CD14-positive monocyte (primary cell): Measurements from ENCODE around the gene FOXN1. TPM values are rescaled to one million over a fixed set of nuclear protein-coding genes. Genes with fewer than 3 reads are reported as not detected.

Source experiments
- DNase-seq, 3 donors: peaks; one replicate each; pipeline ENCODE4 v3.0.0-alpha.2; 2011 to 2022
- H2AFZ ChIP-seq: 2 replicates; pipeline ENCODE4 v1.6.0; 2012; ENCODE audit warnings: mild to moderate bottlenecking, low read depth, low read length, inconsistent platforms; ENCODE audit not compliant: insufficient read depth, poor library complexity, severe bottlenecking
- H3K27ac ChIP-seq, 2 donors: 1 replicate in 1 of 2; 2 replicates in 1 of 2; pipeline ENCODE4 v1.5.1; 2012 to 2013; ENCODE audit warnings: low read length in 2 of 2, control low read depth in 1 of 2, inconsistent platforms in 1 of 2, low read depth in 1 of 2, mild to moderate bottlenecking in 1 of 2
- H3K27me3 ChIP-seq, 2 donors: one replicate each; pipeline versions ENCODE4 v1.6.0 to v1.6.1; 2011 to 2013; ENCODE audit warnings: low read length in 2 of 2; ENCODE audit not compliant: control insufficient read depth in 2 of 2, insufficient read depth in 2 of 2
- H3K36me3 ChIP-seq, 2 donors: replicated peaks in 1 of 2; 1 replicate in 1 of 2; 2 replicates in 1 of 2; pipeline versions ENCODE4 v1.5.1 to v1.6.1; 2012 to 2013; ENCODE audit warnings: low read length in 2 of 2, control low read depth in 1 of 2, inconsistent platforms in 1 of 2, mild to moderate bottlenecking in 1 of 2; ENCODE audit not compliant: insufficient read depth in 2 of 2, control insufficient read depth in 1 of 2
- H3K4me1 ChIP-seq, 2 donors: 1 replicate in 1 of 2; 2 replicates in 1 of 2; pipeline versions ENCODE4 v1.5.1 to v1.6.1; 2012 to 2013; ENCODE audit warnings: low read length in 2 of 2, control low read depth in 1 of 2, inconsistent platforms in 1 of 2, mild to moderate bottlenecking in 1 of 2, moderate library complexity in 1 of 2; ENCODE audit not compliant: insufficient read depth in 2 of 2, control insufficient read depth in 1 of 2
- H3K4me2 ChIP-seq: replicated peaks from 2 replicates; pipeline ENCODE3; 2012; ENCODE audit warnings: low read length, moderate library complexity, mild to moderate bottlenecking; ENCODE audit not compliant: poor library complexity, severe bottlenecking; ENCODE audit errors: extremely low read depth
- H3K4me3 ChIP-seq, 3 experiments: fragments of 200-600 bp in 1 of 3; sonication (generic) in 1 of 3; replicated peaks in 1 of 3; 1 replicate in 2 of 3; 2 replicates in 1 of 3; pipeline ENCODE4 v1.5.1; 2011 to 2013; ENCODE audit warnings: low read length in 3 of 3, mild to moderate bottlenecking in 3 of 3, control low read depth in 2 of 3, low read depth in 2 of 3, inconsistent platforms in 1 of 3, moderate library complexity in 1 of 3
- H3K79me2 ChIP-seq: 2 replicates; pipeline ENCODE4 v1.6.0; 2012; ENCODE audit warnings: mild to moderate bottlenecking, control low read depth, inconsistent platforms, low read length, moderate library complexity; ENCODE audit not compliant: insufficient read depth
- H3K9ac ChIP-seq: 2 replicates; pipeline ENCODE4 v1.6.0; 2017; ENCODE audit warnings: low read length, mild to moderate bottlenecking; ENCODE audit not compliant: insufficient read depth, poor library complexity, severe bottlenecking
- H3K9me3 ChIP-seq, 2 donors: replicated peaks in 1 of 2; 1 replicate in 1 of 2; 2 replicates in 1 of 2; pipeline versions ENCODE4 v1.5.1 to v1.6.1; 2012 to 2013; ENCODE audit warnings: low read length in 2 of 2, control low read depth in 1 of 2; ENCODE audit not compliant: control insufficient read depth in 1 of 2, insufficient read depth in 1 of 2
- H4K20me1 ChIP-seq: 2 replicates; pipeline ENCODE4 v1.6.0; 2012; ENCODE audit warnings: mild to moderate bottlenecking, low read length, control low read depth, moderate library complexity; ENCODE audit not compliant: insufficient read depth
- H3K27ac Mint-ChIP-seq, 7 donors: one replicate each; pipeline ENCODE4 v1.8.0; 2020; ENCODE audit warnings: mild to moderate bottlenecking in 7 of 7, mixed read lengths in 7 of 7, moderate library complexity in 6 of 7, inconsistent platforms in 2 of 7
- H3K27me3 Mint-ChIP-seq, 3 donors: one replicate each; pipeline ENCODE4 v1.8.0; 2021 to 2022; ENCODE audit warnings: low read depth in 3 of 3, mild to moderate bottlenecking in 3 of 3, mixed read lengths in 3 of 3, moderate library complexity in 3 of 3, inconsistent platforms in 1 of 3
- H3K36me3 Mint-ChIP-seq, 2 donors: one replicate each; pipeline ENCODE4 v1.8.0; 2020; ENCODE audit warnings: mixed read lengths in 2 of 2, inconsistent platforms in 1 of 2, mild to moderate bottlenecking in 1 of 2
- H3K4me1 Mint-ChIP-seq: one replicate; pipeline ENCODE4 v1.8.0; 2020; ENCODE audit warnings: mild to moderate bottlenecking, mixed read lengths
- H3K4me3 Mint-ChIP-seq, 2 donors: one replicate each; pipeline ENCODE4 v1.8.0; 2020; ENCODE audit warnings: mild to moderate bottlenecking in 2 of 2, mixed read lengths in 2 of 2, moderate library complexity in 1 of 2
- H3K9me3 Mint-ChIP-seq, 7 donors: one replicate each; pipeline ENCODE4 v1.8.0; 2020 to 2022; ENCODE audit warnings: mixed read lengths in 7 of 7, mild to moderate bottlenecking in 6 of 7, moderate library complexity in 6 of 7, inconsistent platforms in 2 of 7
- CTCF ChIP-seq: fragments of 200-600 bp; IDR thresholded peaks from one replicate; pipeline ENCODE4 v1.8.0; 2022; ENCODE audit warnings: antibody characterized with exemption, mild to moderate bottlenecking
- WGBS: methylation state at CpG from one replicate; pipeline ENCODE4 v1.1.5; 2013; ENCODE audit warnings: missing lambda C conversion rate; ENCODE audit not compliant: insufficient coverage; 5-methylcytosine and 5-hydroxymethylcytosine counted together
- intact Hi-C, 2 donors: fragments of 100-400 bp; cut with micrococcal nuclease; formaldehyde crosslinking; loops; one replicate each; pipeline versions ENCODE4 v1.15.0 to v1.15.1; 2023
- polyA plus RNA-seq, 3 donors: library from polyadenylated mRNA; depleted of rRNA in 1 of 3; unstranded in 2 of 3; stranded (reverse) in 1 of 3; fragments of 300-500 nt in 2 of 3; fragments of >200 nt in 1 of 3; fragmentation: Illumina TruSeq in 2 of 3; gene quantifications; 1 replicate in 2 of 3; 2 replicates in 1 of 3; pipeline ENCODE4 v1.2.3, GENCODE V29; 2012 to 2021

Gene FOXN1
- polyA plus RNA-seq, 3 donors = not detected

DNA sequence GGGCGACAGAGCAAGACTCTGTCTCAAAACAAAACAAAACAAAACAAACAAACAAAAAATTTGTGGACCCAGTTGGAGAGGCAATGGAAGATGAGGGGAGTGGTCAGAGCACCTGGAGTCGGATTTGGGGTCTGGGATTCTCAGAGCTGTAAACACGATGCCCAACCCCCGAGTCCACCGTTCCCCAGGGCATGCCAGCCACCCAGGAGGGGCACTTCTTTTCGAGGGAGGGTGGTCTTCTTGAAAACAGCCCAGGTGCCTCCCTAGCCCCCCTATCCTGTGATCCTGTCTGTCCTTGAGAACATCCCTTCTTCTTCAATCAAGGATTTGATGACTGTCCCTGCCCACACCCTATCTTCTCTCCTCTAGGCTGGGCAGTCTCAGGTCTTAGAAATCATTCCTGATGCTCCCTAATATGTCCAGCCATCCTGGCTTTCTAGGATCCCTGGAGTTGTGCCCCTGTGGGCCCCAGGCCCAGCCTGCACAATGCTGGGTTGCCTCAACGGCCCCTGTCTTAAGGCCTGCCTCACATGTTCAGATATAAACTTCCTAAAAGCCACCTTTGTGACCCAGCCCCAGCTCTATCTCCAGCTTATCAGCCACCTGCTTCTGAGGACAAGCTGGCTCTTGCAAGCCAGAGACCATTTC lies 35.8 kb upstream of the FOXN1 start:
- Mint-ChIP-seq H3K36me3 (no peaks in the 10 kb centered on the region), H3K27me3 (peaks cover 3 to 4% (median 4%) of the 10 kb centered on the region in 3 donors), H3K4me1 (peaks cover 76% of the 10 kb centered on the region), H3K27ac (peak overlapping the region in 2 of 7 donors; percentile 20 to 64), H3K4me3 (no peak overlapping the region), H3K9me3 (no peaks in the 10 kb centered on the region)
- intact Hi-C loops = no loop called here
- no peak for DNase-seq
- Histone ChIP-seq H3K4me1 (peaks cover 55 to 64% of the 10 kb centered on the region in 2 donors), H3K27me3 (no peaks in the 10 kb centered on the region), H3K36me3 (no peaks in the 10 kb centered on the region), H3K27ac (no peak overlapping the region), H2AFZ (peak overlapping the region; percentile 41), H3K4me3 (no peak overlapping the region), H3K9ac (no peak overlapping the region), H3K9me3 (no peaks in the 10 kb centered on the region), H3K4me2 (no peak overlapping the region), H4K20me1 (no peaks in the 10 kb centered on the region), H3K79me2 (no peaks in the 10 kb centered on the region)
- WGBS = 92% methylated on average over 5 of the region's 7 CpGs
- no peak for TF ChIP-seq CTCF

DNA sequence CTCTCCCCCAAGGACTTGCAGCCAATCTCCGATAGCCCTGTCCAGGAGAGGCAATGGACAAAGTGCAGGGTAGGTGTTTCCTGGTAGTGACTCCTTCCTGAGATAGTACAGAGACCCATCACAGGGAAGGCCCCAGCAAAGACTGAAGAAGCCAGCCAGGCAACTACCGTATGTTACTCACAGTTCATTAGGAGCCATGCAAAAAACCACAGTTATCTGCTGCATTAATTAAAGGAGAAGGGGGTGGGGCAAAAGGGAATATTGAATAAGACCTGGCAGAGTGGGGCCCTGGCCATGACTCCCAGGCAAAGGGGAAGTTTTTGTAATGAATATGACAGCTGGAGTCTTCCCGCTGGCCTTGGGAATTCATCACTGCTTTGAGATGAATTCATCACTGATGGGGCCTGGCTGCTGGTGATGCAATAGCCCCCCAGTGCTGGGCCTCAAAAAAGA lies 35.2 kb upstream of the FOXN1 start:
- Histone ChIP-seq H3K27ac (no peak overlapping the region), H3K4me1 (peaks cover 57 to 64% of the 10 kb centered on the region in 2 donors), H3K4me3 (no peak overlapping the region), H2AFZ (peak overlapping the region; percentile 41), H3K79me2 (no peaks in the 10 kb centered on the region), H3K9me3 (no peaks in the 10 kb centered on the region), H3K9ac (no peak overlapping the region), H3K27me3 (no peaks in the 10 kb centered on the region), H4K20me1 (no peaks in the 10 kb centered on the region), H3K4me2 (no peak overlapping the region), H3K36me3 (no peaks in the 10 kb centered on the region)
- intact Hi-C loops = no loop called here
- no peak overlapping the region for H3K4me3 Mint-ChIP-seq
- WGBS = 48% methylated on average over 2 of the region's 3 CpGs
- peaks cover 0 to 4% (median 3%) of the 10 kb centered on the region in 3 donors for H3K27me3 Mint-ChIP-seq
- H3K4me1 Mint-ChIP-seq = peaks cover 76% of the 10 kb centered on the region
- H3K27ac Mint-ChIP-seq = no peak overlapping the region
- no peak for DNase-seq
- no peaks in the 10 kb centered on the region for H3K9me3 Mint-ChIP-seq
- H3K36me3 Mint-ChIP-seq = no peaks in the 10 kb centered on the region
- TF ChIP-seq CTCF = no peak
